GM20000 (cell line): Measurements from ENCODE around the gene PPP2R5A.

Experiments
- DNase-seq: peaks from one replicate; pipeline ENCODE4 v3.0.0; 2012; ENCODE audit warnings: low spot score
- TF ChIP-seq, protein P1 (sequence below): IDR thresholded peaks from 2 replicates; pipeline ENCODE4 v1.5.1; 2012; ENCODE audit warnings: mild to moderate bottlenecking, control low read depth; ENCODE audit errors: extremely low read depth, missing control alignments

Gene PPP2R5A

DNA sequence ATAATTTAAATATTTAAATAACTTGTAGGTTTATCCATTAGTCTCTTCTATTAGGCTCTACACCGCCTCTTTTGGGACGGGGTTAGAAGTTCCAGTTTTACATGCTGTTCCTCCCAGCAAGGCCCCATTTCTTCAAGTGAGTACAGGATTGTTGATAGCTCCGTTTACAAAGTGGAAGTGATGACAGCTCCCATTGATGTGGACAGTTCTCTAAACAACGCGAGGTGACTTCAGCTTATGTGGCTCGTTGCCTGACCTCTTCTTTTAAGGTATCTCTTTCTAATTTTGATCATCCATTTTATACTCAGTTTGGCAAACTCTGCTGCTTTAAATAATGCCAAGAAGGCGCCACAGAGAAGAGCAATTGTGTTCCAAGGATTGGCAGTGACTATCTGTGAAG lies 79.8 kb downstream of the PPP2R5A start:
- DNase-seq: no peak
- TF ChIP-seq, protein P1, sequence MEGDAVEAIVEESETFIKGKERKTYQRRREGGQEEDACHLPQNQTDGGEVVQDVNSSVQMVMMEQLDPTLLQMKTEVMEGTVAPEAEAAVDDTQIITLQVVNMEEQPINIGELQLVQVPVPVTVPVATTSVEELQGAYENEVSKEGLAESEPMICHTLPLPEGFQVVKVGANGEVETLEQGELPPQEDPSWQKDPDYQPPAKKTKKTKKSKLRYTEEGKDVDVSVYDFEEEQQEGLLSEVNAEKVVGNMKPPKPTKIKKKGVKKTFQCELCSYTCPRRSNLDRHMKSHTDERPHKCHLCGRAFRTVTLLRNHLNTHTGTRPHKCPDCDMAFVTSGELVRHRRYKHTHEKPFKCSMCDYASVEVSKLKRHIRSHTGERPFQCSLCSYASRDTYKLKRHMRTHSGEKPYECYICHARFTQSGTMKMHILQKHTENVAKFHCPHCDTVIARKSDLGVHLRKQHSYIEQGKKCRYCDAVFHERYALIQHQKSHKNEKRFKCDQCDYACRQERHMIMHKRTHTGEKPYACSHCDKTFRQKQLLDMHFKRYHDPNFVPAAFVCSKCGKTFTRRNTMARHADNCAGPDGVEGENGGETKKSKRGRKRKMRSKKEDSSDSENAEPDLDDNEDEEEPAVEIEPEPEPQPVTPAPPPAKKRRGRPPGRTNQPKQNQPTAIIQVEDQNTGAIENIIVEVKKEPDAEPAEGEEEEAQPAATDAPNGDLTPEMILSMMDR: no peak

- TF ChIP-seq, protein P1: no peak
- DNase-seq: no peak
Observed at GRCh38 chr1:212366901-212367300, 81.7 kb downstream of the PPP2R5A start.

DNA sequence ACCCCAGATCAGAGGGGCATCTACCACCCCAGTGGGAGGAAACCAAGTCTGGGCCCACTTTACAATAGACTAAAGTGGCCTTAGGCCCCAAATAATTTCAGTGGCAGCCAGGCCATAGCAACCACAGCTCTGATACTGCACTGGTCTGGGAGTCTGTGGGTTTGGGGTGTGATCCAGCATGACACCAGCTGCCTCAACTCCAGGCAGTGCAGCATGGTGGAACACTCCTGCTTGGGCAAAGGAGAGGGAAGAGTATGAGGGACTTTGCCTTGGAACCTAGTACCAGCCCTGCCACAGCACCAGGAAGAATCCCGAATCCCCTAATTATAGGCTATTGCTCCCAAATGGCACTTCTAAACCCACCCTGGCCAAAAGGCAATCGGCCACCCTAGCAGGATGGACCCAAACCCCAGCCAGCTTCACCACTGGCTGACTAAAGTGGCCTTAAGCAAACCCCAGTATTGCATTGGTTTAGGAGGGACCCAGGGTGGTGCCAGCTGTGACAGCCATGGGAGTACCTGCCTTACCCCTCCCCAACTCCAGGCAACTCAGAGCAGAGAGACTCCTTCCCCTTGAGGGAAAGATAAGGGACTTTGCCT lies 82.4 kb downstream of the PPP2R5A start:
- DNase-seq: no peak
- TF ChIP-seq, protein P1: no peak

DNA sequence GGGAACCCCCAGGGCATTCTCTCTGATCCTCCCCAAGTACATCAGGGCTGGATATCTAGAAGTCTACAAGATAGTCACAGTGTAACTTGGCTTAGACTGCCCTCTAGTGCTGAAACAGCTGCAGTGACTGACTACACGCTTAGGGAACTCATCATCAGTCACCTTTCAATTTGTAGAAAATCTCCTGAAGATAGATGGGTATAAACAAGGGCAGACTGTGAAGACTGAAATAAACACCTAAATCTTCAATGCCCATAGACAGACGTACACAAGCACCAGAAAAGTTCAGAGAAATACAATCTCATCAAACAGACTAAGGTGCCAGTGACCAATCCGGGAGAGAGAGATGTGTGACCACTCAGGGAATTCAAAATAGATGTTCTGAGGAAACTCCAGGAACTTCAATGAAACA lies 82.9 kb downstream of the PPP2R5A start:
- TF ChIP-seq, protein P1: peak; percentile 33

GRCh38 chr1:212375986-212376385 lies 90.8 kb downstream of the PPP2R5A start:
- DNase-seq: no peak
- TF ChIP-seq, protein P1: no peak

More for the DNA sequence above, 82.9 kb downstream of the PPP2R5A start:
- DNase-seq: peak; percentile 54

- no peak for DNase-seq
- TF ChIP-seq, protein P1: no peak
Observed at GRCh38 chr1:212377644-212378043, 92.4 kb downstream of the PPP2R5A start.

- TF ChIP-seq, protein P1: no peak
- DNase-seq: no peak
Observed at GRCh38 chr1:212379366-212379765, 94.2 kb downstream of the PPP2R5A start.
